HG03066 (cell line): ENCODE results near the gene CARS2.

Experiments used
- ATAC-seq: cut with Tn5 transposase; IDR thresholded peaks from one replicate; pipeline ENCODE4 v1.9.1; 2021; ENCODE audit warnings: low read depth; ENCODE audit not compliant: unreplicated experiment

Gene CARS2

GRCh38 chr13:110653271-110653670 is 52.6 kb downstream of the CARS2 start:
- ATAC-seq, result no peak

- ATAC-seq, result no peak
Measured at GRCh38 chr13:110652764-110653163, 53.2 kb downstream of the CARS2 start.

DNA sequence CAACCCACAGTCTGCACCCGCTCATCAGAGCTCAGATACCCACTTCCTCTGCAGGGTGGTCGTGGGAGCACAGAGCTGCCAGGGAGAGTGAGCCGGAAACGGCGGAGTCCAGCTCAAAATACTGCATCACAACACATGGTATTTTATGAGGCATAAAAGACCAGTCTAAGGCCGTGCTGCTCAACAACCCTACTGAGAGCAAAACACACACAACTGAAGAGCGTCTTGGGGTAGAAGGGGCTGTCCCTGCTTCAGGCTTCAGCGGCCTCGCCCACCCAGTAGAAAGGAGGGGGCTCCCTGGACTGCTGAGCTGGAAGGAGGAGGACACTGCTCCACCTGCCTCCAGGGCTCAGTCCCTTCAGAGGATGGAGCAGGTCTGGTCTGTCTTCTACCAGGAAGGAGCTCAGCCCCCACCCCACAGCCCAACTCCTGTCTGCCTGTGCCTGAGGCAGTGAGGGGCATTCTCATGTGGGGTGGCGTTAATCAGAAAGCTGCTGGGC is 53.6 kb downstream of the CARS2 start:
- ATAC-seq, result no peak

- ATAC-seq, result no peak
Measured at GRCh38 chr13:110651726-110652230, 54.1 kb downstream of the CARS2 start.

- ATAC-seq, result no peak
Measured at GRCh38 chr13:110651271-110651670, 54.6 kb downstream of the CARS2 start.

GRCh38 chr13:110650436-110650835 is 55.5 kb downstream of the CARS2 start:
- no peak for ATAC-seq

GRCh38 chr13:110649551-110649950 is 56.4 kb downstream of the CARS2 start:
- no peak for ATAC-seq

DNA sequence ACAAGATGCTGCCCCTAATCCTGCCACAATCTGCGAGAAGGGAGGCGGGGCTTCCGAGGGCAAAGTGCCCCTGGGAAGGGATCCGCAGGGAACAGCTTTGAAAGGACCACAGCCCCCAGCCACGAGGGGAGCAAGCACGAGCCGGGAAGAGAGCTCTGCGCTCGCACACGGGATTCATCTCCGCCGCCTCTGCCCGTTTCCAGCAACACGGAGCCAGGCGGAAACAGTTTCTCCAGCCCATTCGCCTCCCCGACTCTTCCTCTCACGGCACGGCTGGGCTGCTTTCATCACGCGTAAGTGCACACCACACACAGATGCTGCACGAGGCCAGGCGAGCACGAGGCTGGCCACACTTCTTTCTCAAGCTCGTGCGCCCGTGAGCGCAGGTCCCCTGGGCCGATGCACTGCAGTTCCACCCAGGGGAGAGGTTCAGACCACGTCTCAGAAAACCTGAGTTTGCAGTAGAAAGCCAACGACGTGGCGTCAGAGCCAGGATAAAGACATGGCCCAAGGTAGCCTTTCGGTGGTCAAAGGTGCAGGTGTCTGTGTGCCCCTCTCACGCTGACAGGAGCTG is 57.0 kb downstream of the CARS2 start:
- no peak for ATAC-seq

- no peak for ATAC-seq
Measured at GRCh38 chr13:110648146-110648819, 57.6 kb downstream of the CARS2 start.

- ATAC-seq, result no peak
Measured at GRCh38 chr13:110647365-110647737, 58.6 kb downstream of the CARS2 start.

GRCh38 chr13:110646442-110647364 is 59.2 kb downstream of the CARS2 start:
- ATAC-seq, result no peak

- no peak for ATAC-seq
Measured at GRCh38 chr13:110645750-110646149, 60.2 kb downstream of the CARS2 start.

- ATAC-seq, result peak; percentile 50
Measured at GRCh38 chr13:110644892-110645521, 60.9 kb downstream of the CARS2 start.

GRCh38 chr13:110643768-110644421 is 62.0 kb downstream of the CARS2 start:
- ATAC-seq, result no peak

DNA sequence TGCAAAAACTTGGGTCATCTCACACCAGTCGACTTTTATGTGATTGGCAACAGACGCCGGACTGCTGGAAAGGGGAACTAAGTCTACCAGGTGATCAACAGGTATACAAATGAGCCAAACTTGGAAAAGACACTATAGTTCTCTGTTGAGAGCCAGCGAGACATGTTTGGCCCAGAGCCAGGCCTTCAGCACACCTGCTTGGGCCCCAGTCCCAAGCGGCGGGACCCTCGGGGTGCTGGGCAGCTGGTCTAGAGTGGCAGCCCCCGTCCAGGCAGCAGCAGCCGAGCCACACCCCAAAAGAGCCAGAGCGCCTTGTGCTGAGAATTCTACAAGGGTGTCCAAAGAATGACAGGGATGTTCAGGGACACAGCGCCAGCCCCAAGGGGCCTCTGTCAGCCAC is 62.6 kb downstream of the CARS2 start:
- no peak for ATAC-seq

DNA sequence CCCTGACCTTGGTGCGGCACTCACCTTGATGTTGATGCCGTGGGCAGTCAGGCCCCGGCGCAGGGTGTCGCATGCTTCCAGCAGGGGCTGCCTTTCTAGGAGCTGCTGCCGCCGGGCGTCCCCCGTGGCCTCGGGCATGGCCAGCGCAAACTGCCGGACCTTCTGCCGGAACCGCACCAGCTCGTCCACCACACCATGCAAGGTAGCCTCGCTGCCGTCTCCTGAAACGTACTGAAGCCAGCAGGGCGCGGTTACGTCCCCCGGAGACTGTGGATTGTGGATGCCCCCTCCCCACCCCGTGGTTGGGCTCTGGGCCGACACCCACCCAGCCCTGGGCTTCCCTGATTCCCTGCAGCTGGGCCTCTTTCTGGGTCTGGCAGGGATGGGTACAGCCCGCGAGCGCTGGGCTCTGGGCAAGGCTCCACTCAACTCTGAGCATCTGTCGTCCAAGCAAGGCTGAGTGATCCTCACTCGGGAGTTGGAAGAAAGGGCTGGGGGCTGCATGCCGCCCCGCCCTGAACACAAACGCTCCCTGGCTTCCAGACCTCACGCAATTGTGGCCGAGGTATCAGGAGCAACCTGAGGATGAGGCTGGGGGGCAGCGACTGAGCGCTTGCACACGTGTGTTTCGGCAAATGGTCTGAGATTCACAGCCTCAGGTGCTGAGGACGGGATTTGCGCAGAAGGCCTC is 63.5 kb downstream of the CARS2 start:
- no peak for ATAC-seq

GRCh38 chr13:110641055-110642015 is 64.6 kb downstream of the CARS2 start:
- no peak for ATAC-seq

- no peak for ATAC-seq
Measured at GRCh38 chr13:110640591-110641029, 65.3 kb downstream of the CARS2 start.
